PC-9 (cell line): ENCODE data around the gene MYRIP.

Source experiments
- EZH2 ChIP-seq: fragments of 200-600 bp; sonication (generic); IDR thresholded peaks from 2 replicates; pipeline ENCODE4 v1.8.0; 2017; ENCODE audit warnings: antibody characterized with exemption, low read depth
- TF ChIP-seq, protein P1 (sequence below): fragments of 200-600 bp; sonication (generic); conservative IDR thresholded peaks from 2 replicates; pipeline ENCODE4 v1.6.1; 2017; ENCODE audit warnings: mixed run types, antibody characterized with exemption, mild to moderate bottlenecking, moderate library complexity

DNA sequence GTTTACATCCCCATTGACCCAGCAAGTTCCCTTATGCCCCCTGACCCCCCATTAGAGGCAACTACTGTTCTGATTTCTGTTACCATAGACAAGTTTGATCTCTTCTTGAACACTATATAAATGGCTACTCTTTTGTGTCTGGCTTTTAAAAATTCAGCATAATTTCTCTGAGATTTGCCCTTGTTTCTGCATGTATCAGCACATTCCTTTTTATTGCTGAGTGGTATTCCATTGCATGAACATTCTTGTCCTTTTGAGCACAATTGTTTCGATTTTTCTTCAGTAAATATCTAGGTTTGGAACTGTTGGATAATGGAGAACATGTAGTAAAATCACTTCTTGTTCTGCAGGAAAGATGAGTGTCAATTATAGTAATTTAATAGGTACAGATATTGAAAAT is 49.1 kb upstream of the MYRIP start:
- TF ChIP-seq, protein P1, sequence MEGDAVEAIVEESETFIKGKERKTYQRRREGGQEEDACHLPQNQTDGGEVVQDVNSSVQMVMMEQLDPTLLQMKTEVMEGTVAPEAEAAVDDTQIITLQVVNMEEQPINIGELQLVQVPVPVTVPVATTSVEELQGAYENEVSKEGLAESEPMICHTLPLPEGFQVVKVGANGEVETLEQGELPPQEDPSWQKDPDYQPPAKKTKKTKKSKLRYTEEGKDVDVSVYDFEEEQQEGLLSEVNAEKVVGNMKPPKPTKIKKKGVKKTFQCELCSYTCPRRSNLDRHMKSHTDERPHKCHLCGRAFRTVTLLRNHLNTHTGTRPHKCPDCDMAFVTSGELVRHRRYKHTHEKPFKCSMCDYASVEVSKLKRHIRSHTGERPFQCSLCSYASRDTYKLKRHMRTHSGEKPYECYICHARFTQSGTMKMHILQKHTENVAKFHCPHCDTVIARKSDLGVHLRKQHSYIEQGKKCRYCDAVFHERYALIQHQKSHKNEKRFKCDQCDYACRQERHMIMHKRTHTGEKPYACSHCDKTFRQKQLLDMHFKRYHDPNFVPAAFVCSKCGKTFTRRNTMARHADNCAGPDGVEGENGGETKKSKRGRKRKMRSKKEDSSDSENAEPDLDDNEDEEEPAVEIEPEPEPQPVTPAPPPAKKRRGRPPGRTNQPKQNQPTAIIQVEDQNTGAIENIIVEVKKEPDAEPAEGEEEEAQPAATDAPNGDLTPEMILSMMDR: no peak
- no peak for TF ChIP-seq EZH2
